Measurements from ENCODE around the gene CCL25.

DNA sequence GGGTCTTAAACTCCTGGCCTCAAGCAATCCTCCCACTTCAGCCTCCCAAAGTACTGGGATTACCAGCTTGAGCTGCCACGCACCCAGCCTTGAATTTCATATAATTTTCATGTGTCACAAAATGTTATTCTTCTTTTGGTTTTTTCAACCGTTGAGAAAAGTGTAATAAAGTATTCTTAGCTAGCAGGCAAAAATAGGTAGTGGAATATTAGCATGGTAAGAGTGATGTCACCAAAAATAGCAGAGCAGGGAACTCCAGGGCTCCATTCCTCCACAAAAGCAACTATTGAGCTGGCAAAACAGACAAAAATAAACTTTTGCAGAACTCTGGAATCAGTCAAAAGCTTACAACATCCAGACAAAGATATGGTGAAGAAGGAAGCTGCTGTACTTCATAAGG is 52.9 kb downstream of the CCL25 start:
- TF ChIP-seq POLR2A (IDR thresholded peaks at IDR 0.05) = no peak
- TF ChIP-seq, protein P1, sequence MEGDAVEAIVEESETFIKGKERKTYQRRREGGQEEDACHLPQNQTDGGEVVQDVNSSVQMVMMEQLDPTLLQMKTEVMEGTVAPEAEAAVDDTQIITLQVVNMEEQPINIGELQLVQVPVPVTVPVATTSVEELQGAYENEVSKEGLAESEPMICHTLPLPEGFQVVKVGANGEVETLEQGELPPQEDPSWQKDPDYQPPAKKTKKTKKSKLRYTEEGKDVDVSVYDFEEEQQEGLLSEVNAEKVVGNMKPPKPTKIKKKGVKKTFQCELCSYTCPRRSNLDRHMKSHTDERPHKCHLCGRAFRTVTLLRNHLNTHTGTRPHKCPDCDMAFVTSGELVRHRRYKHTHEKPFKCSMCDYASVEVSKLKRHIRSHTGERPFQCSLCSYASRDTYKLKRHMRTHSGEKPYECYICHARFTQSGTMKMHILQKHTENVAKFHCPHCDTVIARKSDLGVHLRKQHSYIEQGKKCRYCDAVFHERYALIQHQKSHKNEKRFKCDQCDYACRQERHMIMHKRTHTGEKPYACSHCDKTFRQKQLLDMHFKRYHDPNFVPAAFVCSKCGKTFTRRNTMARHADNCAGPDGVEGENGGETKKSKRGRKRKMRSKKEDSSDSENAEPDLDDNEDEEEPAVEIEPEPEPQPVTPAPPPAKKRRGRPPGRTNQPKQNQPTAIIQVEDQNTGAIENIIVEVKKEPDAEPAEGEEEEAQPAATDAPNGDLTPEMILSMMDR (IDR thresholded peaks at IDR 0.05) = no peak

Data from uterus (tissue), 2 donors.